T1000 (cell line): ENCODE data around the gene MVB12B.
"Not testable (repeated sequence)": the region's sequence is repeated elsewhere in the genome, so short reads cannot be mapped to it uniquely, and the experiment has no call there.

Source experiments
- DNase-seq: peaks from one replicate; lab custom pipeline; 2025; ENCODE audit warnings: mixed read lengths; lab: John Stamatoyannopoulos, UW

The MVB12B gene

DNA sequence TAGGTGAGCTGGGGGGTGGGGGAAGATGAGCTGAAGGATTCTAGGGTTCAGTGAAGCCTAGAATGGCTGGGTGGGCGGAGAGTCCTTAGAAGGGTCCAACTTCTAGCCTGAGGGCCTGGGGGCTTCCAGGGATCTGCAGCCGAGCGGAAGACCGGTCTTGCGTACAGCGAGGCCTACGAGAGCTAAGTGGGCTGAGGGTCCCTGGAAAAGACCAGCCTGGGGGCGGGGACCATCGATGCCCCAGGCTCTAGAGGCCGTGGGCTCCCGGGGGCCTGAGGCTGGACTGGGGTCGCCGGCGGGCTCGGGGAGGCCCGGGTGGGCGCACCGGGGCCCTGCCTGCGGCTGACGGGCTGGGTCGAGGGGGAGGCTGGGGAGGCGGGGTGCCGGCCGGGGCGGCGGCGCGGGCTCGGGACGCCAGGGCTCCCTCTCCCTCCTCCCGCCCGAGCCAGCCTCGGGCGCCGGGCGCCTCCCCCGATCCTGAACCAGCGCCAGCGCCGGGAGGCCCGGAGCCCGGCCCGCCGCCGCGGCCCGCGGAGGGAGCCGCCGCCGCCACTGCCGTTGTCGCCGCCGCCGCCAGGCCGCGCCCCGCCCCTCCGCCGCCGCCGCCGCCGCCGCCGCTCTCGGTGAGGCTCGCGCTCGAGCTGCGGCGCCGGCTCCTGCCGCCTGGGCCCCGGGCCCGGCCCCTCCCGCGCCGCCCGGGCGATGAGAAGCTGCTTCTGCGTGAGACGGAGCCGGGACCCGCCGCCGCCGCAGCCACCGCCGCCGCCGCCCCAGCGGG, at the start of gene MVB12B:
Gene MVB12B, plus strand, starts transcription at position 602 of the 778 bp plus-strand sequence. Its CDS starts 101 bp downstream, at position 703.
- no peak for DNase-seq

- DNase-seq = no peak
Observed at GRCh38 chr9:126283799-126284465, 42.7 kb upstream of the MVB12B start.

- not testable (repeated sequence) for DNase-seq
Observed at GRCh38 chr9:126285652-126286051, 41.0 kb upstream of the MVB12B start.

GRCh38 chr9:126287166-126287866, 39.3 kb upstream of the MVB12B start:
- no peak for DNase-seq

DNA sequence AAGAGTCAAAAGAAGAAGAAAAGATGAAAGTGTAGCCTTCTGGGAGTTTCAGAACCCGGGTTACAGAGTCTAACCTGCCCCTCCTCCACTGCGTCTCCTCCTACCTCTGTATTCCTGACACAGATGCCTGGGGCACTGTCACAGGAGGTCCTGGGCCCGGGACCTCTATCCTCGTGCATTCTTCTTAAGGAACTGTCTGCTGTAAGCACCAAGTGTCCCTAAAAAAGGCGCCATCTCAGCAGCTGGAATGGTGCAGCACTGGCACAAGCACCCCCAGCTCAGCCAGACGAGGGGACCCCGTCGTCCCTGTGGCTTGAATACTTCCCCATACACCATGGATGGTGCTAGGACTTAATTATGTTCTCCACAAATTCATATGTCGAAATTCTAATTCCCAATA, 35.8 kb upstream of the MVB12B start:
- no peak for DNase-seq

GRCh38 chr9:126291925-126292324, 34.7 kb upstream of the MVB12B start:
- no peak for DNase-seq

DNA sequence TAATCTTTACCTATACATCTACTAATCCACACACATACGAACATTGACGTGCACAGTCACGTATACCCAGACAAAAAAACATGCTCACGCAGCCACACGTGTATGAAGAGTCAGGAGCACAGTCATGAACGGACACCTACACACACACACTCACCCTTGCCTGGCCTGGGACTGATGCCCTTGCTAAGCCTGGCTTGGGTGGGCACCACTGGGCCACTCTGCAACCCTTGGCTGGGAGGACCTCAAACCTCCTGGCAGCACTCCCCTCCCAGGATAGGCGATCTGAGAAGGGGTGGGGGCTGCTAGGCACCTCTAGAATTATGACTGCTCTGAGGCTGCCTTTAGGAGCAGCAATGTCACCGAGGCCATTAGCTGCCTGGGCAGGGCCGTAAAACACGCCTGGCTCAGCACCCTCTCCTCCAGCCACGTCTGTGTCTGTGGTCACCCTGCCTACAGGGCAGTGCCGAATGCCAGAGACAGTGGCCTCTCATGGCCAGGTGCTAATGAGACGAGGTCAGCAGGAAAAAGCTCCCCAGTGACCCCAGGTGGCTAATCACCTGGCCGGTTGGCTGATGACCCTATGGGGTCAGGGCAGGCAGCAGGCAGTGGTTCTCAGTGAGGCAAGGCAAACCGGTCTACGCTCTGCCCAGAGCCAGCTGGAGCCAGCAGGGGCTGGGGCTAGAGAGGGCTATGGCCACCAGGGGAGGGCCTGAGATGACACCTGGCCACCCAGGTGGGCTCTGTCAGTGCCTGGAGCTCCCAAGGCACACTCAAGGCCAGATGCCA, 33.7 kb upstream of the MVB12B start:
- DNase-seq = no peak

DNA sequence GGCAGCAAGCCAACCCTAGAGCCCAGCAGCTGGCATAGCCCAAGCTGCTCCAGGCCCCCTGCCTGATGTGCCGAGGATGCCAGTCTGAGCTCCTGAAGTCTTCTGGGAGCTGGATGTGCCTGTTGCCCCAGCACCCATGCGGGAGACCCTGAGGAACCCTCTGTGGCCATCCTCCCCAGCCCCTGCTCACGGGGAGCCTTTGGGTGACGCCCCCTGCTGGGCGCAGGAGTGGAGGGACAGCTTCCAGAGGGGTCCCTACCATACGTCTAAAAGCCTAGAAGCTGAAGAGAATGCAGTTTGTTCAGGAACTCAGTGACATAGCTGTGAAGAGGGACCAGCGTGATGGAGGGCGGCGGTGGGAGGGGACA, 33.1 kb upstream of the MVB12B start:
- DNase-seq = no peak

GRCh38 chr9:126294331-126295081, 32.1 kb upstream of the MVB12B start:
- no peak for DNase-seq

GRCh38 chr9:126295082-126295477, 31.5 kb upstream of the MVB12B start:
- no peak for DNase-seq

DNA sequence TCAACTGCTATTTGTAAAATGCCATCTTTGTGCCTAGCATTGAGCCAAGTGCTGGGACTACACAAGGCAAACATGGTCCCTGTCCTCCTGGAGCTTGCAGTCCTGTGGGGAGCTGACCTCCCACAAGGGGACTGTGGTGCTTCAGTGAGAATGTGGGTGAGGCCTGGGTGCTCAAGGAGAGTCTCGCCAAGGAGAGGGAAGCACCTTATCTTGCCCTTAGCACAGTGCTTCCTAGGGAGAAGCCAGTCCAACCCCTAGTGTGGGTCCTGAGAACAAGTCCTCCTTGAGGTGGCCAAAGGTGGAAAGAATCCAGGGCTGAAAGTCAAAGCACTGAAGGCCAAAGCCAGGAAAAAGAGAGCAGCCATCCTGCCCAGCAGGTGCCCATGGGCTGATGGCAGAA, 31.1 kb upstream of the MVB12B start:
- DNase-seq = no peak

- no peak for DNase-seq
Observed at GRCh38 chr9:126295936-126296600, 30.6 kb upstream of the MVB12B start.

DNA sequence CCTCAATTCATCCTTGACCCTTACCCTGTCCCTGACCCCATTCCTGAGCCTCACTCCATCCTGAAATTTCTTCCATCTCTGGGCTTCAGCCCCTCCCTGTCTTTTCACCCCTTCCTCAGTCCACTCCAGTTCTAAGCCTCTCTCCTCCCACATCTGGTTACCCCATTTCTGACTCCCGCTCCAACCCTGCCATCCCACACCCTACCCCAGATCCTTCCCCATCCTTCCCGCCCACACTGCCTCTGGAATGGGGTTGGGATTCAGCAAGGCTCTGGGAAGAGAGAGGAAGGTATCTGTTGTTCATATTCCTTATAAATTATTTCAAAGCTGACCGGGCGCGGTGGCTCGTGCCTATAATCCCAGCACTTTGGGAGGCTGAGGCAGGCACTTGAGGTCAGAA, 29.9 kb upstream of the MVB12B start:
- no peak for DNase-seq

GRCh38 chr9:126297661-126298060, 29.0 kb upstream of the MVB12B start:
- DNase-seq = no peak

GRCh38 chr9:126298063-126298801, 28.4 kb upstream of the MVB12B start:
- no peak for DNase-seq

DNA sequence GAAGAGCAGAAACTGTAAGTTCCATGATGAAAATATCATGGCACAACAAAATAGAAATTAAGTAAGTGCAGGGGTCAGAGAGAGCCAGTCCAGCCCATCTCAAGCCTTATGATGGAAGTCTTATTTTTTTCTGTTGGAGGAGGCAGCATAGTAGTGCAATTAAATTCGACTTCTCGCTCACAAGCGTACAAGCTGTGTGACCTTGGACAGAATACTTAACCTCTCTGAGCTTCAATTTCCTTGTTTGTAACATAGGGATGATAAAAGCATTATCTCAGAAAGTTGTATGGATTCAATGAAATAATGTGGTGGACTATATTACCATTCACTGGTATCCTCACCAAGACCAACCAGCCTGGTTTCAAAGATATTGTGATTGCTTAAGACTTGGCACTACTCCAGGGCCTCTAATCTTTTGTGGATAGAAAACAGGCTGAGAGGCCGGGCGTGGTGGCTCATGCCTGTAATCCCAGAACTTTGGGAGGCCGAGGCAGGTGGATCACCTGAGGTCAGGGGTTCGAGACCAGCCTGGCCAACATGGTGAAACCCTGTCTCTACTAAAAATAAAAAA, 26.8 kb upstream of the MVB12B start:
- no peak for DNase-seq

GRCh38 chr9:126301196-126301595, 25.4 kb upstream of the MVB12B start:
- DNase-seq = no peak

DNA sequence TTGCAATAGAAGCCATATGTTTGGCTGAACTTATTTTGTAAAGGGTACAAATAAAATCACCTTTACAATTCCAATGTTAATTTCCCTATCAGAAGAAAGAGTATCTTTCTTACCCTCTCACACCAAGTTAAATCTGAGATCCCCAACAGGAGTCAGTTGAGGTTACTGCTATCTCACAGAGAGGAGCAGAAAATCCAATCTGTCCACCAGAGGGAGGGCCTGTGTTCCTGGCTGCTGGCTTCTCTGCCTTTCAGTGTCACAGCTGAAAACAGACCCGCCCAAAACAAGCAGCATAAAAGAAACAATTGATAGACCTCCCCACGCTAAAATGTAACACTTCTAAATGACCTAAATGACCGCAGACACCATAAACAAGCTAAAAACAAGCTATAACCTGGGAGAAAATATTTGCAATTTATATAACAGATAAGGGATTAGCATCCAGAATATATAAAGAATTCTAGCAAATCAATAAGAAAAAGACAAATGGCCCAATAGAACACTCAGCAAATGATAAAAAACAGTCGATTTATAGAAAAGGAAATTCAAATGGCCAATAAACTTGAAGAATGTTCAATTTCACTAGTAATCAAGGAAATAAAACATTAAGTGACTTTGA, 24.5 kb upstream of the MVB12B start:
- no peak for DNase-seq

DNA sequence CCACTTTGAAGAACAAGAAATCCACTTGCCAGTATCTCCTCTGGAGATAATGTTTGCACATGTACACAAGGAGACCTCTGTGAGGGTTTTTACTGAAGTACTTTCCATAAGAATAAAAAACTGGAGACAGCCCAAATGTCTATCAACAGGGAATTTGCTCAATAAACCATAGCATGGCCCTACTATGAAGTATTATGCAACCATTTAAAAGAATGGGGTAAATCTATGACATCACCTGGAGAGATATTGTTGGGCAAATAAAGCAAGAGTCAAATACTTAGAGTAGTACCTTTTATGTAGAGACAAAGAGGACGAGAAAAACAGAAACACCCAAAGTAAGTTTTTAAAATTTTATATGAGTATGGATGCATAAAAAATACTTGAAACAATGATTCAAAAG, 23.9 kb upstream of the MVB12B start:
- no peak for DNase-seq
